Liver (tissue), 9 donors: Measurements from ENCODE around the gene HDAC9. TPM values are rescaled to one million over a fixed set of nuclear protein-coding genes. Genes with fewer than 3 reads are reported as not detected.

Experiments
- DNase-seq: peaks from one replicate; pipeline ENCODE4 v3.0.0-alpha.2; 2017; ENCODE audit warnings: low spot score
- H3K27ac ChIP-seq, 2 donors: one replicate each; pipeline ENCODE4 v1.7.0; 2013; ENCODE audit warnings: inconsistent platforms in 2 of 2, low read length in 2 of 2, control low read depth in 1 of 2, low read depth in 1 of 2, mild to moderate bottlenecking in 1 of 2
- H3K27me3 ChIP-seq, 4 donors: one replicate each; pipeline versions ENCODE4 v1.6.1 to v1.7.0; 2013; ENCODE audit warnings: low read length in 3 of 4, inconsistent platforms in 1 of 4, mild to moderate bottlenecking in 1 of 4, moderate library complexity in 1 of 4; ENCODE audit not compliant: control insufficient read depth in 4 of 4, insufficient read depth in 4 of 4
- H3K36me3 ChIP-seq, 4 donors: one replicate each; pipeline versions ENCODE4 v1.6.1 to v1.7.0; 2013; ENCODE audit warnings: low read length in 3 of 4, mild to moderate bottlenecking in 3 of 4, low read depth in 1 of 4, moderate library complexity in 1 of 4; ENCODE audit not compliant: control insufficient read depth in 4 of 4, insufficient read depth in 3 of 4
- H3K4me1 ChIP-seq, 4 donors: one replicate each; pipeline versions ENCODE4 v1.6.1 to v1.7.0; 2013; ENCODE audit warnings: low read length in 3 of 4, mild to moderate bottlenecking in 3 of 4, moderate library complexity in 1 of 4; ENCODE audit not compliant: control insufficient read depth in 4 of 4, insufficient read depth in 4 of 4
- H3K4me3 ChIP-seq, 3 donors: one replicate each; pipeline versions ENCODE4 v1.6.1 to v1.7.0; 2013; ENCODE audit warnings: low read length in 3 of 3, control low read depth in 1 of 3, low read depth in 1 of 3, mild to moderate bottlenecking in 1 of 3
- H3K9ac ChIP-seq, 2 donors: one replicate each; pipeline ENCODE4 v1.7.0; 2013; ENCODE audit warnings: low read length in 2 of 2, mild to moderate bottlenecking in 2 of 2, moderate library complexity in 2 of 2, control low read depth in 1 of 2, low read depth in 1 of 2
- H3K9me3 ChIP-seq, 4 donors: one replicate each; pipeline versions ENCODE4 v1.6.1 to v1.7.0; 2013; ENCODE audit warnings: low read length in 3 of 4; ENCODE audit not compliant: control insufficient read depth in 4 of 4
- EGR1 ChIP-seq, 2 donors: IDR thresholded peaks; 2 replicates each; pipeline ENCODE4 v1.6.1; 2016 to 2018; ENCODE audit warnings: antibody characterized with exemption in 2 of 2, low read depth in 2 of 2
- FOXA1 ChIP-seq: IDR thresholded peaks from 2 replicates; pipeline ENCODE4 v1.6.1; 2016; ENCODE audit warnings: antibody characterized with exemption
- GABPA ChIP-seq, 2 donors: IDR thresholded peaks in 1 of 2; conservative IDR thresholded peaks in 1 of 2; 2 replicates each; pipeline ENCODE4 v1.6.1; 2016; ENCODE audit warnings: antibody characterized with exemption in 2 of 2, mild to moderate bottlenecking in 1 of 2, moderate library complexity in 1 of 2
- HNF4A ChIP-seq, 2 donors: conservative IDR thresholded peaks; 2 replicates each; pipeline ENCODE4 v1.6.1; 2016; ENCODE audit warnings: antibody characterized with exemption in 2 of 2, mild to moderate bottlenecking in 2 of 2
- HNF4G ChIP-seq: IDR thresholded peaks from 2 replicates; pipeline ENCODE4 v1.6.1; 2016; ENCODE audit warnings: antibody characterized with exemption
- JUND ChIP-seq, 2 donors: IDR thresholded peaks; 2 replicates each; pipeline ENCODE4 v1.6.1; 2016; ENCODE audit warnings: antibody characterized with exemption in 2 of 2
- NR2F2 ChIP-seq: IDR thresholded peaks from 2 replicates; pipeline ENCODE4 v1.6.1; 2016; ENCODE audit warnings: antibody characterized with exemption
- SP1 ChIP-seq: IDR thresholded peaks from 2 replicates; pipeline ENCODE4 v1.6.1; 2018; ENCODE audit warnings: antibody characterized with exemption, mild to moderate bottlenecking
- TAF1 ChIP-seq: conservative IDR thresholded peaks from 2 replicates; pipeline ENCODE4 v1.6.1; 2016; ENCODE audit warnings: antibody characterized with exemption, mild to moderate bottlenecking
- YY1 ChIP-seq: IDR thresholded peaks from 2 replicates; pipeline ENCODE4 v1.6.1; 2016; ENCODE audit warnings: antibody characterized with exemption, mild to moderate bottlenecking
- WGBS: extraction: QIAGEN DNeasy Blood & Tissue Kit; methylation state at CpG from one replicate; pipeline ENCODE4 v1.1.7; 2013; 5-methylcytosine and 5-hydroxymethylcytosine counted together
- polyA plus RNA-seq, 2 donors: library from polyadenylated mRNA; stranded (reverse) in 1 of 2; unstranded in 1 of 2; fragments of 200-250 nt in 1 of 2; fragments of >200 nt in 1 of 2; fragmentation: Nextera tagmentation in 1 of 2; extraction: Ambion mirVana in 1 of 2; gene quantifications; one replicate each; pipeline versions ENCODE4 v1.2.1 to v1.2.3, GENCODE V29; 2013 to 2015
- total RNA-seq, 2 donors: library from RNA; depleted of rRNA; stranded (reverse); fragments of >200 nt; gene quantifications; one replicate each; pipeline ENCODE4 v1.2.3, GENCODE V29; 2014
- TF ChIP-seq, protein P1 (sequence below): fragments of 150-350 bp; IDR thresholded peaks from 2 replicates; pipeline ENCODE4 v1.5.1; 2017; ENCODE audit warnings: improper control_type of control experiment, low read depth, low read length; ENCODE audit not compliant: missing input control
- TF ChIP-seq, protein P2 (sequence below): IDR thresholded peaks from 2 replicates; pipeline ENCODE4 v1.6.1; 2016; ENCODE audit warnings: antibody characterized with exemption
- TF ChIP-seq, protein P3 (sequence below): IDR thresholded peaks from 2 replicates; pipeline ENCODE4 v1.6.1; 2016; ENCODE audit warnings: antibody characterized with exemption, mild to moderate bottlenecking
- TF ChIP-seq, protein P4 (sequence below): IDR thresholded peaks from 2 replicates; pipeline ENCODE4 v1.6.1; 2016; ENCODE audit warnings: antibody characterized with exemption
- donor health status: healthy.
- donor health status: healthy.
- donor health status: healthy.
- donor health status: healthy.
- donor health status: healthy.

Gene HDAC9
- total and polyA plus RNA-seq, 4 donors = 1.0 to 10.1 (median 2.3) TPM

DNA sequence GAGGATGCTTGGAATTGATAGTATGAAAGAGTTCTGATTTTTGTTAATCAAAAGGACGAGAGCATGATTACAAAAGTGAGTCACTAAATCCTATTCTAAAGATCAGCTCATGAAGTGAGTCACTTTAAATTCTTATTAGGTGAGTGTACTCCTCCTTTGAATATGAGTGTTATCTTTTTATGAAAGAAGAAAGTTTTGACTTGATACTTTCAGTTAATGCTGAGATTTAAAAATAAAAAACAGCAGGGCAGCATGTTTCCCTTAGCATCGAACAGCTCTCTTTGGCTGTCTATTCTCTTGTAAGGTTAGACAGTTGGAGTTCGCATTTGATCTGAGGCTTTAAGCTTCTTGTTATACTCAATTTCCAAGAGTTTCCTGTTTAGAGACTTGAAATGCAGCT lies 399.9 kb downstream of the HDAC9 start:
- H3K27me3 ChIP-seq = no peaks in the 10 kb centered on the region
- H3K9ac ChIP-seq = no peak overlapping the region
- WGBS = 72% methylated on average over 3 of the region's 3 CpGs

DNA sequence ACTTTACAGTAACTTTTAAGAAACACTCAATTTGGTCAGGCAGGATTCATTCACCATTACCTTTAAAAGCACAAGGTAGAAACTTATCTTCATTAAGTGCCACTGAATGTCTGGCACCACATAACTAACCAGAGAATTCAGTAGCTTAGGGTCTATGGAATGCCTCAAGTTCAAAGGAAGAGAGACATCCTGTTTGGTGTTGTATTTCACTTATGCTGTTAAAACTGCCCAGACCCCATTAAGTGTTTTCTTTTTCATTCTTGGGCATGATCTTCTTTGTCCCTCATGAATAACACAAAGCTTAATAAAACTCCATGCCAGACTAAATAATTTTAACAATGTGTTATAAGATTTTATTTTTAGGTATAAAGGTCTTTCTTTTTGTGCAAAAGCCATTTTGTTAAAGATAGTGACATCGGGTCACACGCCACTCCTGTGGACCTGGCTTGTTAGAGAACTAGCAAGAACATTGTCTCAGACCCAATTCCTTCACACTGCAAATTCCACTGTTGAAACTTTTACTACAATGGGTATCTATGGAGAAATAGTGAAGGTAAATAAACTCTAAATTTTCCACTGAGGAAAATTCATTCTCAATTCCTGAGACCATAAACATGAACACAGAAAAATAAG lies 400.9 kb downstream of the HDAC9 start:
- Histone ChIP-seq H3K27me3 (no peaks in the 10 kb centered on the region), H3K9ac (no peak overlapping the region), H3K27ac (no peak overlapping the region), H3K4me3 (no peak overlapping the region), H3K4me1 (no peaks in the 10 kb centered on the region), H3K36me3 (no peaks in the 10 kb centered on the region), H3K9me3 (no peaks in the 10 kb centered on the region)
- WGBS = 78% methylated on average over 2 of the region's 2 CpGs
- DNase-seq = no peak
- TF ChIP-seq JUND (IDR thresholded peaks at IDR 0.05) = no peak
- TF ChIP-seq, protein P1, sequence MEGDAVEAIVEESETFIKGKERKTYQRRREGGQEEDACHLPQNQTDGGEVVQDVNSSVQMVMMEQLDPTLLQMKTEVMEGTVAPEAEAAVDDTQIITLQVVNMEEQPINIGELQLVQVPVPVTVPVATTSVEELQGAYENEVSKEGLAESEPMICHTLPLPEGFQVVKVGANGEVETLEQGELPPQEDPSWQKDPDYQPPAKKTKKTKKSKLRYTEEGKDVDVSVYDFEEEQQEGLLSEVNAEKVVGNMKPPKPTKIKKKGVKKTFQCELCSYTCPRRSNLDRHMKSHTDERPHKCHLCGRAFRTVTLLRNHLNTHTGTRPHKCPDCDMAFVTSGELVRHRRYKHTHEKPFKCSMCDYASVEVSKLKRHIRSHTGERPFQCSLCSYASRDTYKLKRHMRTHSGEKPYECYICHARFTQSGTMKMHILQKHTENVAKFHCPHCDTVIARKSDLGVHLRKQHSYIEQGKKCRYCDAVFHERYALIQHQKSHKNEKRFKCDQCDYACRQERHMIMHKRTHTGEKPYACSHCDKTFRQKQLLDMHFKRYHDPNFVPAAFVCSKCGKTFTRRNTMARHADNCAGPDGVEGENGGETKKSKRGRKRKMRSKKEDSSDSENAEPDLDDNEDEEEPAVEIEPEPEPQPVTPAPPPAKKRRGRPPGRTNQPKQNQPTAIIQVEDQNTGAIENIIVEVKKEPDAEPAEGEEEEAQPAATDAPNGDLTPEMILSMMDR = no peak
- no peak for TF ChIP-seq TAF1
- TF ChIP-seq, protein P2, sequence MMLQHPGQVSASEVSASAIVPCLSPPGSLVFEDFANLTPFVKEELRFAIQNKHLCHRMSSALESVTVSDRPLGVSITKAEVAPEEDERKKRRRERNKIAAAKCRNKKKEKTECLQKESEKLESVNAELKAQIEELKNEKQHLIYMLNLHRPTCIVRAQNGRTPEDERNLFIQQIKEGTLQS = no peak
- TF ChIP-seq, protein P3, sequence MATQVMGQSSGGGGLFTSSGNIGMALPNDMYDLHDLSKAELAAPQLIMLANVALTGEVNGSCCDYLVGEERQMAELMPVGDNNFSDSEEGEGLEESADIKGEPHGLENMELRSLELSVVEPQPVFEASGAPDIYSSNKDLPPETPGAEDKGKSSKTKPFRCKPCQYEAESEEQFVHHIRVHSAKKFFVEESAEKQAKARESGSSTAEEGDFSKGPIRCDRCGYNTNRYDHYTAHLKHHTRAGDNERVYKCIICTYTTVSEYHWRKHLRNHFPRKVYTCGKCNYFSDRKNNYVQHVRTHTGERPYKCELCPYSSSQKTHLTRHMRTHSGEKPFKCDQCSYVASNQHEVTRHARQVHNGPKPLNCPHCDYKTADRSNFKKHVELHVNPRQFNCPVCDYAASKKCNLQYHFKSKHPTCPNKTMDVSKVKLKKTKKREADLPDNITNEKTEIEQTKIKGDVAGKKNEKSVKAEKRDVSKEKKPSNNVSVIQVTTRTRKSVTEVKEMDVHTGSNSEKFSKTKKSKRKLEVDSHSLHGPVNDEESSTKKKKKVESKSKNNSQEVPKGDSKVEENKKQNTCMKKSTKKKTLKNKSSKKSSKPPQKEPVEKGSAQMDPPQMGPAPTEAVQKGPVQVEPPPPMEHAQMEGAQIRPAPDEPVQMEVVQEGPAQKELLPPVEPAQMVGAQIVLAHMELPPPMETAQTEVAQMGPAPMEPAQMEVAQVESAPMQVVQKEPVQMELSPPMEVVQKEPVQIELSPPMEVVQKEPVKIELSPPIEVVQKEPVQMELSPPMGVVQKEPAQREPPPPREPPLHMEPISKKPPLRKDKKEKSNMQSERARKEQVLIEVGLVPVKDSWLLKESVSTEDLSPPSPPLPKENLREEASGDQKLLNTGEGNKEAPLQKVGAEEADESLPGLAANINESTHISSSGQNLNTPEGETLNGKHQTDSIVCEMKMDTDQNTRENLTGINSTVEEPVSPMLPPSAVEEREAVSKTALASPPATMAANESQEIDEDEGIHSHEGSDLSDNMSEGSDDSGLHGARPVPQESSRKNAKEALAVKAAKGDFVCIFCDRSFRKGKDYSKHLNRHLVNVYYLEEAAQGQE = no peak
- TF ChIP-seq HNF4G = no peak
- no peak for TF ChIP-seq YY1
- no peak for TF ChIP-seq NR2F2

More for the DNA sequence above, 399.9 kb downstream of the HDAC9 start:
- DNase-seq = no peak
- TF ChIP-seq JUND (IDR thresholded peaks at IDR 0.05) (no peak), GABPA (IDR thresholded peaks at IDR 0.05 in 1 of 2, conservative IDR thresholded peaks at IDR 0.05 in 1 of 2) (no peak), SP1 (no peak), HNF4G (no peak), TAF1 (no peak), HNF4A (conservative IDR thresholded peaks at IDR 0.05) (no peak)
- Histone ChIP-seq H3K36me3 (no peaks in the 10 kb centered on the region), H3K9me3 (no peaks in the 10 kb centered on the region), H3K4me1 (no peaks in the 10 kb centered on the region), H3K4me3 (no peak overlapping the region), H3K27ac (no peak overlapping the region)

DNA sequence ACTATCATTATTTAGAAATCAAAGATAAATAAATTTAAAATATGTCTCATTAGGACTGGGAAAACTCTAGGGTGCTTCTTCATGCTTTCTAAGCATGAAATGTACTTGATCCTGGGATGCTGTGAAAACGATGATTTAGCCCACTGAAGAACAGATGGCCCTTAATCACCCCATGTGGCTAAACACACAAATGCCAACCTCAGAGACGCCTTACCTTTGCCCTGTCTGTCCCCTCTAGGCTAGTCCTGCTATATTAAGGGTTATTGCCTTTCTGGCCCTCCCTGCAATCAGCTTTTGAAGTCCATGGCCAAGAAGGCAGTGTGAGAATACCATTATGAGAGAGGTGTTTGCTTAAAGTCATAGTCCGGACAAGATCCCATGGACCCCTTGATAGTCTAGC lies 404.7 kb downstream of the HDAC9 start:
- no peaks in the 10 kb centered on the region for H3K36me3 ChIP-seq
- H3K9me3 ChIP-seq = no peaks in the 10 kb centered on the region
- H3K4me3 ChIP-seq = no peak overlapping the region
- no peak overlapping the region for H3K9ac ChIP-seq
- H3K27me3 ChIP-seq = no peaks in the 10 kb centered on the region
- DNase-seq = no peak
- no peaks in the 10 kb centered on the region for H3K4me1 ChIP-seq
- H3K27ac ChIP-seq = no peak overlapping the region
- 52% methylated on average over 3 of the region's 3 CpGs for WGBS
- no peak for TF ChIP-seq YY1
- TF ChIP-seq, protein P3 = no peak
- TF ChIP-seq, protein P4, sequence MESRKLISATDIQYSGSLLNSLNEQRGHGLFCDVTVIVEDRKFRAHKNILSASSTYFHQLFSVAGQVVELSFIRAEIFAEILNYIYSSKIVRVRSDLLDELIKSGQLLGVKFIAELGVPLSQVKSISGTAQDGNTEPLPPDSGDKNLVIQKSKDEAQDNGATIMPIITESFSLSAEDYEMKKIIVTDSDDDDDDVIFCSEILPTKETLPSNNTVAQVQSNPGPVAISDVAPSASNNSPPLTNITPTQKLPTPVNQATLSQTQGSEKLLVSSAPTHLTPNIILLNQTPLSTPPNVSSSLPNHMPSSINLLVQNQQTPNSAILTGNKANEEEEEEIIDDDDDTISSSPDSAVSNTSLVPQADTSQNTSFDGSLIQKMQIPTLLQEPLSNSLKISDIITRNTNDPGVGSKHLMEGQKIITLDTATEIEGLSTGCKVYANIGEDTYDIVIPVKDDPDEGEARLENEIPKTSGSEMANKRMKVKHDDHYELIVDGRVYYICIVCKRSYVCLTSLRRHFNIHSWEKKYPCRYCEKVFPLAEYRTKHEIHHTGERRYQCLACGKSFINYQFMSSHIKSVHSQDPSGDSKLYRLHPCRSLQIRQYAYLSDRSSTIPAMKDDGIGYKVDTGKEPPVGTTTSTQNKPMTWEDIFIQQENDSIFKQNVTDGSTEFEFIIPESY = no peak
- no peak for TF ChIP-seq EGR1 (IDR thresholded peaks at IDR 0.05; ENCODE audit: low read depth in 2 of 2)
- TF ChIP-seq HNF4A (conservative IDR thresholded peaks at IDR 0.05) = no peak
- no peak for TF ChIP-seq SP1
- no peak for TF ChIP-seq NR2F2
- no peak for TF ChIP-seq TAF1
- no peak for TF ChIP-seq FOXA1
